Measurements from ENCODE around the gene ZNF865.
A peak's percentile ranks its signal among the peaks of the same experiment; 100 is the strongest.

The ZNF865 gene

GRCh38 chr19:55592391-55593090 lies 12.9 kb upstream of the ZNF865 start:
- in situ Hi-C loops (cut with HindIII; ENCODE audit: low pct_unique_long_range_greater_than_20kb, low sequenced_read_pairs): no loop called here
- DNase-seq (ENCODE audit: low read depth in 1 of 2, low spot score in 1 of 2): no peak

GRCh38 chr19:55593096-55593772 lies 12.2 kb upstream of the ZNF865 start:
- no peak for TF ChIP-seq JUND (IDR thresholded peaks at IDR 0.05; ENCODE audit: low read depth)
- DNase-seq (ENCODE audit: low read depth in 1 of 2, low spot score in 1 of 2): no peak
- in situ Hi-C loops (cut with HindIII; ENCODE audit: low pct_unique_long_range_greater_than_20kb, low sequenced_read_pairs): no loop called here

More at GRCh38 chr19:55592391-55593090, 12.9 kb upstream of the ZNF865 start:
- TF ChIP-seq JUND (IDR thresholded peaks at IDR 0.05; ENCODE audit: low read depth): no peak

- in situ Hi-C loops (cut with HindIII; ENCODE audit: low pct_unique_long_range_greater_than_20kb, low sequenced_read_pairs): no loop called here
- no peak for DNase-seq (ENCODE audit: low read depth in 1 of 2, low spot score in 1 of 2)
- no peak for TF ChIP-seq JUND (IDR thresholded peaks at IDR 0.05; ENCODE audit: low read depth)
Measured at GRCh38 chr19:55594996-55595545, 10.4 kb upstream of the ZNF865 start.

GRCh38 chr19:55596304-55596703 lies 9.1 kb upstream of the ZNF865 start:
- no peak for TF ChIP-seq JUND (IDR thresholded peaks at IDR 0.05; ENCODE audit: low read depth)
- no peak for DNase-seq (ENCODE audit: low read depth in 1 of 2, low spot score in 1 of 2)
- in situ Hi-C loops (cut with HindIII; ENCODE audit: low pct_unique_long_range_greater_than_20kb, low sequenced_read_pairs): no loop called here

- no peak for DNase-seq (ENCODE audit: low read depth in 1 of 2, low spot score in 1 of 2)
- no peak for TF ChIP-seq JUND (IDR thresholded peaks at IDR 0.05; ENCODE audit: low read depth)
Measured at GRCh38 chr19:55597501-55597921, 7.9 kb upstream of the ZNF865 start.

GRCh38 chr19:55598034-55598433 lies 7.4 kb upstream of the ZNF865 start:
- in situ Hi-C loops (cut with HindIII; ENCODE audit: low pct_unique_long_range_greater_than_20kb, low sequenced_read_pairs): no loop called here
- TF ChIP-seq JUND (IDR thresholded peaks at IDR 0.05; ENCODE audit: low read depth): no peak
- DNase-seq (ENCODE audit: low read depth in 1 of 2, low spot score in 1 of 2): no peak

More at GRCh38 chr19:55597501-55597921, 7.9 kb upstream of the ZNF865 start:
- in situ Hi-C loops (cut with HindIII; ENCODE audit: low pct_unique_long_range_greater_than_20kb, low sequenced_read_pairs): no loop called here

- TF ChIP-seq JUND (IDR thresholded peaks at IDR 0.05; ENCODE audit: low read depth): no peak
- in situ Hi-C loops (cut with HindIII; ENCODE audit: low pct_unique_long_range_greater_than_20kb, low sequenced_read_pairs): no loop called here
- peak; percentile 82 to 97 for DNase-seq (ENCODE audit: low read depth in 1 of 2, low spot score in 1 of 2)
Measured at GRCh38 chr19:55598719-55599467, 6.6 kb upstream of the ZNF865 start.

- TF ChIP-seq JUND (IDR thresholded peaks at IDR 0.05; ENCODE audit: low read depth): no peak
- in situ Hi-C loops (cut with HindIII; ENCODE audit: low pct_unique_long_range_greater_than_20kb, low sequenced_read_pairs): no loop called here
- peak; percentile 71 to 98 for DNase-seq (ENCODE audit: low read depth in 1 of 2, low spot score in 1 of 2)
Measured at GRCh38 chr19:55599468-55599841, 6.0 kb upstream of the ZNF865 start, which contains the start of gene FIZ1. TSS of gene FIZ1 (minus strand) at chr19:55599517. CDS start at chr19:55597865, 1,652 bp downstream.

GRCh38 chr19:55599842-55600661 lies 5.4 kb upstream of the ZNF865 start, which contains the start of gene ZNF524:
TSS of gene ZNF524 (plus strand) at chr19:55600288. CDS start at chr19:55602113, 1,825 bp downstream.
- no peak for TF ChIP-seq JUND (IDR thresholded peaks at IDR 0.05; ENCODE audit: low read depth)
- peak; percentile 67 to 89 for DNase-seq (ENCODE audit: low read depth in 1 of 2, low spot score in 1 of 2)
- in situ Hi-C loops (cut with HindIII; ENCODE audit: low pct_unique_long_range_greater_than_20kb, low sequenced_read_pairs): no loop called here

- TF ChIP-seq JUND (IDR thresholded peaks at IDR 0.05; ENCODE audit: low read depth): no peak
- in situ Hi-C loops (cut with HindIII; ENCODE audit: low pct_unique_long_range_greater_than_20kb, low sequenced_read_pairs): no loop called here
- DNase-seq (ENCODE audit: low read depth in 1 of 2, low spot score in 1 of 2): no peak
Measured at GRCh38 chr19:55600662-55601028, 4.8 kb upstream of the ZNF865 start.

GRCh38 chr19:55601084-55601483 lies 4.4 kb upstream of the ZNF865 start:
- in situ Hi-C loops (cut with HindIII; ENCODE audit: low pct_unique_long_range_greater_than_20kb, low sequenced_read_pairs): no loop called here
- TF ChIP-seq JUND (IDR thresholded peaks at IDR 0.05; ENCODE audit: low read depth): no peak
- DNase-seq (ENCODE audit: low read depth in 1 of 2, low spot score in 1 of 2): no peak
